NCI-H1417 (cell line): ENCODE results near the gene CSH2.
A peak's percentile ranks its signal among the peaks of the same experiment; 100 is the strongest.

Experiments used
- DNase-seq, 3 experiments: peaks; one replicate each; lab custom pipeline; 2025; lab: John Stamatoyannopoulos, UW

Gene CSH2

GRCh38 chr17:63855185-63855584 lies 18.3 kb downstream of the CSH2 start:
- DNase-seq = no peak

- DNase-seq = no peak
Observed at GRCh38 chr17:63854709-63855108, 18.8 kb downstream of the CSH2 start.

- DNase-seq = no peak
Observed at GRCh38 chr17:63853260-63853659, 20.2 kb downstream of the CSH2 start.

- DNase-seq = no peak
Observed at GRCh38 chr17:63850401-63850800, 23.1 kb downstream of the CSH2 start.

GRCh38 chr17:63848834-63849689 lies 24.4 kb downstream of the CSH2 start:
- peak in 1 of 3 experiments; percentile 34 for DNase-seq

GRCh38 chr17:63847525-63848249 lies 25.8 kb downstream of the CSH2 start:
- DNase-seq = no peak

- DNase-seq = no peak
Observed at GRCh38 chr17:63845509-63845908, 28.0 kb downstream of the CSH2 start.

GRCh38 chr17:63843910-63844677 lies 29.4 kb downstream of the CSH2 start:
- DNase-seq = no peak

- peak in 1 of 3 experiments; percentile 45 for DNase-seq
Observed at GRCh38 chr17:63843387-63843888, 30.0 kb downstream of the CSH2 start.

- DNase-seq = peak; percentile 98 to 99 (median 98)
Observed at GRCh38 chr17:63842540-63843386, 30.7 kb downstream of the CSH2 start, which contains the start of gene SMARCD2. TSS of gene SMARCD2 (minus strand) at chr17:63842685. CDS start at chr17:63842674, 11 bp downstream.

- peak in 1 of 3 experiments; percentile 72 for DNase-seq
Observed at GRCh38 chr17:63842173-63842539, 31.3 kb downstream of the CSH2 start.

GRCh38 chr17:63841350-63842172 lies 31.9 kb downstream of the CSH2 start:
- peak; percentile 21 to 58 (median 55) for DNase-seq

- DNase-seq = no peak
Observed at GRCh38 chr17:63840591-63841349, 32.7 kb downstream of the CSH2 start.

GRCh38 chr17:63838631-63839171 lies 34.8 kb downstream of the CSH2 start:
- peak in 2 of 3 experiments; percentile 16 to 28 for DNase-seq

GRCh38 chr17:63837962-63838600 lies 35.4 kb downstream of the CSH2 start:
- DNase-seq = no peak

GRCh38 chr17:63837480-63837879 lies 36.0 kb downstream of the CSH2 start:
- no peak for DNase-seq

- no peak for DNase-seq
Observed at GRCh38 chr17:63836811-63837210, 36.7 kb downstream of the CSH2 start.

- no peak for DNase-seq
Observed at GRCh38 chr17:63835167-63835720, 38.2 kb downstream of the CSH2 start.
